ENCODE measurements around the gene OR2J3. TPM values are rescaled to one million over a fixed set of nuclear protein-coding genes. Genes with fewer than 3 reads are reported as not detected.

OR2J3 gene
- total RNA-seq, 1 experiment from 2014 or later, result not detected

GRCh38 chr6:29129326-29130012 is 21.6 kb downstream of the OR2J3 start:
- DNase-seq (ENCODE audit: low read depth, low spot score), result no peak
- intact Hi-C loops (cut with micrococcal nuclease; ENCODE audit: unreplicated experiment), result no loop called here
- Histone ChIP-seq H3K4me1 (ENCODE audit: control insufficient read depth, insufficient read depth, low read length) (no peaks in the 10 kb centered on the region), H3K9me3 (ENCODE audit: control insufficient read depth, insufficient read depth, low read depth, low read length) (no peaks in the 10 kb centered on the region), H3K4me3 (ENCODE audit: low read depth in 2 of 2, low read length in 2 of 2) (no peak overlapping the region), H3K36me3 (ENCODE audit: control insufficient read depth, insufficient read depth, low read length) (no peaks in the 10 kb centered on the region), H3K27me3 (ENCODE audit: control insufficient read depth, insufficient read depth, low read length) (peaks cover 22% of the 10 kb centered on the region), H3K27ac (ENCODE audit: low read length) (no peak overlapping the region)
- no TSS peak for BruUV-seq (replicated peaks)
- ChIA-PET POLR2A (no interaction called here), CTCF (no interaction called here)
- no peak for ATAC-seq
- in situ Hi-C loops (cut with HindIII; ENCODE audit: low pct_unique_long_range_greater_than_20kb, low sequenced_read_pairs), result no loop called here
- TF ChIP-seq, protein P1, sequence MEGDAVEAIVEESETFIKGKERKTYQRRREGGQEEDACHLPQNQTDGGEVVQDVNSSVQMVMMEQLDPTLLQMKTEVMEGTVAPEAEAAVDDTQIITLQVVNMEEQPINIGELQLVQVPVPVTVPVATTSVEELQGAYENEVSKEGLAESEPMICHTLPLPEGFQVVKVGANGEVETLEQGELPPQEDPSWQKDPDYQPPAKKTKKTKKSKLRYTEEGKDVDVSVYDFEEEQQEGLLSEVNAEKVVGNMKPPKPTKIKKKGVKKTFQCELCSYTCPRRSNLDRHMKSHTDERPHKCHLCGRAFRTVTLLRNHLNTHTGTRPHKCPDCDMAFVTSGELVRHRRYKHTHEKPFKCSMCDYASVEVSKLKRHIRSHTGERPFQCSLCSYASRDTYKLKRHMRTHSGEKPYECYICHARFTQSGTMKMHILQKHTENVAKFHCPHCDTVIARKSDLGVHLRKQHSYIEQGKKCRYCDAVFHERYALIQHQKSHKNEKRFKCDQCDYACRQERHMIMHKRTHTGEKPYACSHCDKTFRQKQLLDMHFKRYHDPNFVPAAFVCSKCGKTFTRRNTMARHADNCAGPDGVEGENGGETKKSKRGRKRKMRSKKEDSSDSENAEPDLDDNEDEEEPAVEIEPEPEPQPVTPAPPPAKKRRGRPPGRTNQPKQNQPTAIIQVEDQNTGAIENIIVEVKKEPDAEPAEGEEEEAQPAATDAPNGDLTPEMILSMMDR (IDR thresholded peaks at IDR 0.05), result no peak
- TF ChIP-seq SIN3A (IDR thresholded peaks at IDR 0.05; ENCODE audit: borderline replicate concordance, insufficient read depth, low read depth, low read length) (no peak), REST (IDR thresholded peaks at IDR 0.05; ENCODE audit: insufficient read depth in 1 of 2, low read depth in 2 of 2, low read length in 1 of 2) (no peak), POLR2AphosphoS5 (IDR thresholded peaks at IDR 0.05; ENCODE audit: low read depth, low read length) (no peak), TCF7L2 (IDR thresholded peaks at IDR 0.05; ENCODE audit: low read depth, low read length) (no peak)

DNA sequence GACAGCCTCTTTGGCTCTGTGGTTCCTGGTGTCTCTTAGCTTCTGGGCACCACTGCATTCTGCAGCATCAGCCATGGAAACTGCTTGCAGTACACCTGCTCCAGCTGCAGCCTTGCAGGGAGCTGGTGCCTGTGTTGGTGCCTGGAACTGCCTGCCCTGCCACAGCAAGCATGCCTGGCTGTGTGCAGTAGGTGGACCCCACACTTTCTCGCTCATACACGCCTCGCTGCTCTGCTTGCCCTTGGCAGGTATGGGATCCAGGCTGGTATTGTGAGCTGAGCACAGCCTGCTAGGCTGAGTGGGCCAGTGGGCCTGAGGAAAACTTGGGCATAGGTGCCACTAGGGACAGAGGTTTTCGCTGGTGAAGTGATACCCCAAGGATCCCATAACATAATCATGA is 22.8 kb downstream of the OR2J3 start:
- Histone ChIP-seq H3K9me3 (ENCODE audit: control insufficient read depth, insufficient read depth, low read depth, low read length) (no peaks in the 10 kb centered on the region), H3K4me1 (ENCODE audit: control insufficient read depth, insufficient read depth, low read length) (no peaks in the 10 kb centered on the region), H3K4me3 (ENCODE audit: low read depth in 2 of 2, low read length in 2 of 2) (no peak overlapping the region), H3K36me3 (ENCODE audit: control insufficient read depth, insufficient read depth, low read length) (no peaks in the 10 kb centered on the region), H3K27me3 (ENCODE audit: control insufficient read depth, insufficient read depth, low read length) (peaks cover 22% of the 10 kb centered on the region), H3K27ac (ENCODE audit: low read length) (no peak overlapping the region)
- ChIA-PET POLR2A (no interaction called here), CTCF (no interaction called here)
- TF ChIP-seq, protein P1 (IDR thresholded peaks at IDR 0.05), result no peak
- TF ChIP-seq SIN3A (IDR thresholded peaks at IDR 0.05; ENCODE audit: borderline replicate concordance, insufficient read depth, low read depth, low read length), result no peak
- no peak for TF ChIP-seq REST (IDR thresholded peaks at IDR 0.05; ENCODE audit: insufficient read depth in 1 of 2, low read depth in 2 of 2, low read length in 1 of 2)
- no peak for TF ChIP-seq POLR2AphosphoS5 (IDR thresholded peaks at IDR 0.05; ENCODE audit: low read depth, low read length)
- TF ChIP-seq TCF7L2 (IDR thresholded peaks at IDR 0.05; ENCODE audit: low read depth, low read length), result no peak
- no TSS peak for BruUV-seq (replicated peaks)
- ATAC-seq (peak; percentile 48; the same call in 1 of the 2 replicates), DNase-seq (ENCODE audit: low read depth, low spot score) (no peak)
- in situ Hi-C loops (cut with HindIII; ENCODE audit: low pct_unique_long_range_greater_than_20kb, low sequenced_read_pairs), result no loop called here
- intact Hi-C loops (cut with micrococcal nuclease; ENCODE audit: unreplicated experiment), result no loop called here
